ENCODE results near the gene TSPAN18.

TSPAN18 gene

DNA sequence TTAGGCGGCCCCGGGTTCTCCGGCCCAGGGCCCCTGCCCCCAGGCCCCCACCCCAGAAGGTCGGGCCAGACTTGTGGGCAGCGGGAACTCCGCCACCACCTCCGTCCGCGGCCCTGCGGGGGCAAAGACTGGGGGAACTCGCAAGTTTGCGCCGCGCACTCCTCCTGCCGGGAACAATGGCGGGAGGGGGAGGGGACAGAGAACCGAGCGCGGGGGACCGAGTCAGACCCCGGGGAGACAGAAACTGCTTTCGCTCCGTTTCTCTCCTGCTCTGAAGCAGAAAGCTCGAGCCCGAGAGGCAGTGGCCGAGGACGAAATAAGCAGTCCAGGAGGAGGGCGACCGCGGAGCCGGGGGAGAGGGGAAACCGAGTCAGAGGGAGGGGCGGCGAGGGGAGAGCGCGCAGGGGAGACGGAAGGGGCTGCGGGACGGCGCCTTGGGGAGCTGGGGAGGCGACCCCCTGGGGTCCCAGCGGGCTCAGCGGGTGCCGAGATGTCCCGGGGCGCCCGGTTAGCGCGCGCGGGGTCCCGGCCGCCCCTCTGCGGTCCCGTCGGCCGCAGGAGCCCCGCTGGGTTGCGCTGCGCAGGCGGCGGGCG is 223.4 kb downstream of the TSPAN18 start:
- DNase-seq = peak; percentile 12

DNA sequence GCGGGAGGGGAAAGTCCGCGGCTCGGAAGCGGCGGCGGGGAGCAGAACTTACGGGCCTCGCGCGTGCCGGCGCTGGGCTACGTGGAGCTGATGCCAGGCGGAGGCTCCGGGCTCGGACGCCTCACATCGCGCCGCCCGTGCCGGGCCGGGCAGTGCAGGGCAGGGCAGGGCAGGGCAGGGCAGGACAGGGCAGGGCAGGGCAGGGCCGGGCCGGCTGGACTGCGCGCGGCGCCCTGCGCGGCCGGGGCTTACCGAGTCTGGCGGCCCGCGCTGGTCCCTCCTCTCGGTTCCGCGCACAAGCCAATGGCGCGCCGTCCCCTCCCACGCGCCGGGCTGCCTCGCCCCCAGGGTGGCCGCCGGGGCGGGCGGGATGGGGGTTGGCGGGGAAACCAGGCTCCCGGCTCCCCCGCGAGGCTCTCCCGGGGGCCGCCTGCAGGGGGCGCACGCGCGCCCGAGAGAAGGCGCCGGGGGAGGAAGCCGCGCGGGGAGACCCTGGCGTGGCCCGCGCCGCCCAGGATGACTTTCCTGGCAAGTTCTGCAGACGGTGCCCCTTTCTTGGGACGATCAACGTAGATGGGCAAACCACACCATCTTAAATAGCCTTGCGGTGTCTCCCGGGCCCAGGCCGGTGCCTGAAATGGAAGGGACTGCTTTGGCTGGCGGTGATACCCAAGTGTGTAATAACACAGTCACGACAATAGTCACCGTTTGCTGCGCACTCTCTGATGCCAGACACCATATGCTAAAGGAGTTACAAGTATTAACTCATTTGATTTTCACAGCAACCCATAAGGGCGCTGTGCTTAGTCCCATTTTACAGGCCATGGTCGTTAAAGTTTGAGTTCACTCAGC is 224.1 kb downstream of the TSPAN18 start, which contains the start of gene TP53I11:
Gene TP53I11 (minus strand): TSS at position 259 of the 852 bp plus-strand sequence. CDS start 12,548 bp downstream, outside the sequence.
- peak; percentile 58 for DNase-seq

DNA sequence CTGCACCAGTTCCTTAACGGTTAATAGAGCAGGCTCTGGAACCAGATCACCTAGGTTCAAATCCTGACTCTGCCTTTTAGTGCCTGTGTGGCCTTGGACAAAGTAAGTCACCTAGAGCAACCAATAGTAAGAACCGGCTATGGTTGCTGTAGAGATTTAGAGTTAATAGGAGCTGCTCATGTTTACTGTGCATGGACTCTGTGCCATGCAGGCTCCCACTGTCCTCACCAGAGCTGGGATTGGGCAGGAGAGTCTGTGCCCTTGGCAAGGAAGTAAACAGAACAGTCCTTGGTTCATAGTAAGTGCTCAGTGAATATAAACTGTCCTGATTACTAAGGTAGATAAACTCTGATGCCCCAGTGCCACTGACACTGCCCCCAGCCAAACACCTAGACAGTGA is 225.3 kb downstream of the TSPAN18 start:
- DNase-seq = no peak

DNA sequence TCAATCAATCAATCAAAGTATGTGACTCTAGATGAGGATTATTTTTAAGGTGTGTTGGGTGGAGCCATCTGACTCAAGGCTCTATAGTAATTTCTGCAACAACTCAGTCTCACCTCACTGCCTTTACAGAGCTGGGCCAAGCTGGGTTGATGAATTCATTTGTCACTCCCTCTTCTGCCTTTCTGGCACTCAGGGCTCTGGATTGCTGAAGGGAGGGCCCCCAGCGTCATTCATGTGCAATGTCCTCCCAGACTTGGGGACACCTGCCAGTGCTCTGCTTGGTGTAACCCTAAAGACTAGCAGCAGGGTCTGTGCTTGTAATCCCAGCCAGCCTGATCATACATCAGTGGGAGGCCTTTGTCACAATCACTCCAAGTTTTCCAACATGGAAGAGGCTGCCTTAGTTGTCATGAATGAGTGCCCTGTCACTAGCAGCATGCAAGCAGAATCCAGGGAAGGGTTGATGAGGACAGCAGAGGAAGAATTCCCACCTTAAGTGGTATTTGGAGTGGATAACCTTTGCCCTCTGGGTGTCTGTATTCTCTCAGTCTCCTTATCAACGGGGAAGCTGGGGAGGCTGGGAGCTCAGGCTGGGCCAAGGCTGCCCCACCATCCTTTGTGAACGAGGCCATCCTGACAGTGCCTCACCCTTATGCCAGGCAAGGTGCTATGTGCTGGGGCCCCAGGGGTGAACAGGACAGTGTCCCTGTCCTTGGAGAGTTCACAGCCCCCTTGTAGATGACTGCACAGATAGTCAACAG is 225.9 kb downstream of the TSPAN18 start:
- no peak for DNase-seq

GRCh38 chr11:44954051-44954906 is 227.5 kb downstream of the TSPAN18 start:
- DNase-seq = no peak

- peak; percentile 78 for DNase-seq
These were observed 228.4 kb downstream of the TSPAN18 start for GRCh38 chr11:44955015-44955738.

DNA sequence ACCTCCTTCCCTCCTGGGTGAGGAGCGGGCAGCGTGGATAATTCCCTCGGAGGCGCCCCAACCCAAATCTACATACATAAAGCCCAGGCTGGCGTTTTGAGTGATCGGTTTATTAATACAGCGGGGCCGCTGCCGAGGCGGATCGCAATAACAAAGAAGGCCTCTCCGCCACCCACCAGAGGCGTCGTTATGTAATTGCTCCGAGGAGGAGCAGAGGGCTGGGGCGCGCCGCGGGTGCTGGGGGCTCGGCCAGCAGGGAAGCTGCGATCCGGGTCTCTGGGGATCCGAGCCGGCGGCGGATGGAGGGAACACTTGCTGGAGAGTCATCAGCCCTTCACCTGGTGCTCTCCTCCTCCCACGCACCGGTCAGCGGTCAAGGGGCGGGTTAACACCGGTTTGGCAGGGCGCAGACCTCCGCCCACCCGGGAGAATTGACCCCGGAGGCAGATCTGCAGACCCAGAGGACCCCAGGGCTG is 230.3 kb downstream of the TSPAN18 start:
- no peak for DNase-seq

GRCh38 chr11:44957776-44958564 is 231.2 kb downstream of the TSPAN18 start:
- no peak for DNase-seq

- no peak for DNase-seq
These were observed 232.3 kb downstream of the TSPAN18 start for GRCh38 chr11:44959064-44959463.

DNA sequence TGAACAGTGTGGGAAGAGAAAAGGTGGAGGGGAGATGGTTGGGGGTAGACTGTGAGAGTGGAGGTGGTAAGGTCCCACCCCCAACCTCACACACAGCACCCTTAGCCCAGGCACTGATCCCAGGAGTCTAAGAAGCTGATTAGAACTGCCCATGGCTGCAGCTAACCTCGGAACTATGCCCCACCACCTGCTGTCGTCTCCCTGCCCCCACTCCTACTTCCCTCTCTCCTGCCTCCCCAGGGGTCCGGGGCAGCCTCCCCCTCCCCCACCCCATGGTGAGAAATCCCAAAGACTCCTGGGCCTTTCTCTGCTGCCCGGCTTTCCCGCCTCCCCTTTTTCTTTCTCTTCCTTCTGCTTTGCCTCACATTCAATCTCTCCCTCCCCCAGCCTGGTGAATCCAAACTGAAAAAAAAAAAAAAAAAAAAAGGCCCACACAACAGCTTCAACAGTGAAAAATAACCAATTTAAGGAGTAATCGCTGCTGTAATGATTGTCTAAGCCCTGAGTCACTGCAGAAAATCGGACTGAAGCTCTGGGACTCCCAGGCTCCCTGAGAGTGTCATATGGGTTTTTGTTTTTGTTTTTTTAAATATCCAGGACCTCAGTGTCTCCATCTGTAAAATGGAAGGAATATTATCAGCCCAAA is 233.6 kb downstream of the TSPAN18 start:
- no peak for DNase-seq

GRCh38 chr11:44962464-44962863 is 235.7 kb downstream of the TSPAN18 start:
- no peak for DNase-seq

- no peak for DNase-seq
These were observed 236.4 kb downstream of the TSPAN18 start for GRCh38 chr11:44963136-44963535.

- DNase-seq = no peak
These were observed 237.2 kb downstream of the TSPAN18 start for GRCh38 chr11:44963948-44964347.

DNA sequence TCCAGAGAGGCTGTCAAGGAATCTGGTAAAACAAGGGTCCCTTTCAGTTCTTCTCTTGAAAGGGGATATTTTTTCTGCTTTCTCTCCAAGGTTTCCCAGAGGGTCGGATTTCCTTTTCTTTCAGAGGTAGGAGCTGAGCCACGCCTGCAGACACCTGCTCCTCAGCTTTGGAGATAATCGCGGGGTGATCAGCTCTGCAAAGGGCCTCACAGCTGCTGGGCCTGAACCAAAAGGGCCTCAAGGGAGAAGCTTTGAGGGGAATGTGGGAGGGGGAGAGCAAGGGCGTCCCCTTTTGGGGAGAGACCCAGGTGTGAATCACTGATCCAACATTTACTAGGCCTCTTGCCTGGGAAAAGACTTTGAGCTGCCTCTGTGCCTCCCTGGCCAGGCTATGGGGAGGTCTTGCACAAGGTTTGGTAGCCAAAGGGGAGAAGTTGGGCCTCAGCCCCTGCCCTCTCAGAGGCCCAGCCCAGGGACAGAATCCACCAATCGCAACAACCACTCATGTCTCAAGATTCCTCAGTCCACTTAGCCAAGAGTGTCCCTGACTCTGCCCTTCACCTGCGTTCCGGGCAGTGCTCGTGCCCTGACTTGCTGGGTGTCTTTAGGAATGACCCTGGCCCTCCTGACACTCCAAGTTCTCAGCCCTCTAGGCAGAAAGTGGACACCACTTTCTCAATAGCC is 237.9 kb downstream of the TSPAN18 start:
- no peak for DNase-seq

GRCh38 chr11:44966694-44967093 is 239.9 kb downstream of the TSPAN18 start:
- no peak for DNase-seq

DNA sequence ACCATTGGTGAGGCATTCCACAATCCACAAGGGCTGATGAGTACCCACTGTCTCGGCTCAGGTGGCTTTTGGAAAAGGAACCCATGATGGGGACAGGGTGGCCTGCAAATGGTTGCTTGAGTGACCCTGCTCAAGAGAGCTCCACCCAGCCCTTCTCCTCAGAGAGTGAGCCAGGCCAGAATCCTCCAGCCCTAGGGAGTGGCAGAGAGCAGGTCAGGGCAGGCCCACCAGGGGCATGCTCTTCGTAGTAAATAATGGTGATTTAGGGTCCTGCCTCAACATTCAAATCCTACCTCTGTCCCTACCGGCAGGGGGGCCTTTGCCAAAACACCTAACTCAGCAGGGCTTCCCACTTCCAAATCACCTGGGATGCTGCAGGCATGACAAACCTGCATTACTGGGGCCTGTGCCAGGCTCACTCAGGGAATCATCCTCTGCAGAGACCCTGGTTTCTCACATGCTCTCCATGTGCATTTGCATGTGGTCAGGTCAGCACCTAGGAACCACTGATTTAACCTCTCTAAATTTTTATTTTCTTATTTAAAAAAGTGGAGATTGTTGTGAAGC is 241.3 kb downstream of the TSPAN18 start:
- DNase-seq = no peak

- no peak for DNase-seq
These were observed 241.7 kb downstream of the TSPAN18 start for GRCh38 chr11:44968510-44968909.

- DNase-seq = no peak
These were observed 243.0 kb downstream of the TSPAN18 start for GRCh38 chr11:44969651-44970252.

GRCh38 chr11:44970293-44970692 is 243.5 kb downstream of the TSPAN18 start:
- DNase-seq = no peak
